Ascending aorta (tissue), 2 donors: ENCODE measurements around the gene PNMA6F. TPM values are rescaled to one million over a fixed set of nuclear protein-coding genes. Genes with fewer than 3 reads are reported as not detected.
"Not testable (repeated sequence)": the region's sequence is repeated elsewhere in the genome, so short reads cannot be mapped to it uniquely, and the experiment has no call there.

ENCODE experiments used
- DNase-seq, 2 donors: peaks; one replicate each; pipeline ENCODE4 v3.0.0-alpha.2; 2019; ENCODE audit warnings: low spot score in 2 of 2
- H3K27ac ChIP-seq, 2 donors: fragments of 200-600 bp; sonication (generic); one replicate each; pipeline ENCODE4 v1.5.1; 2016 to 2017; ENCODE audit warnings: mild to moderate bottlenecking in 1 of 2
- H3K27me3 ChIP-seq: fragments of 200-600 bp; sonication (generic); one replicate; pipeline ENCODE4 v1.5.1; 2017
- H3K36me3 ChIP-seq, 2 donors: fragments of 200-600 bp; sonication (generic); one replicate each; pipeline ENCODE4 v1.5.1; 2016
- H3K4me1 ChIP-seq, 2 donors: fragments of 200-600 bp; sonication (generic); one replicate each; pipeline ENCODE4 v1.5.1; 2016 to 2017; ENCODE audit warnings: mild to moderate bottlenecking in 1 of 2
- H3K4me3 ChIP-seq, 2 donors: fragments of 200-600 bp; sonication (generic); one replicate each; pipeline ENCODE4 v1.5.1; 2016 to 2017; ENCODE audit warnings: mild to moderate bottlenecking in 1 of 2
- H3K9me3 ChIP-seq, 2 donors: fragments of 200-600 bp; sonication (generic); one replicate each; pipeline ENCODE4 v1.5.1; 2016
- intact Hi-C: fragments of 100-400 bp; cut with DNase I; formaldehyde crosslinking; loops from one replicate; pipeline ENCODE4 v1.15.1; 2023
- total RNA-seq: library from RNA; depleted of rRNA; stranded (reverse); fragments of >200 nt; gene quantifications from one replicate; pipeline ENCODE4 v1.1.0, GENCODE V29; 2016
- TF ChIP-seq, protein P1 (sequence below), 3 experiments: fragments of 200-600 bp in 2 of 3; fragments of 450-650 bp in 1 of 3; sonication (generic) in 2 of 3; IDR thresholded peaks; one replicate each; pipeline ENCODE4 v1.5.1; 2016 to 2019; ENCODE audit warnings: antibody characterized with exemption in 3 of 3, mild to moderate bottlenecking in 1 of 3, moderate library complexity in 1 of 3

Gene PNMA6F
- total RNA-seq, 1 donor from 2014 or later: not detected

GRCh38 chrX:153334654-153335295 is 13.2 kb upstream of the PNMA6F start:
- TF ChIP-seq, protein P1, sequence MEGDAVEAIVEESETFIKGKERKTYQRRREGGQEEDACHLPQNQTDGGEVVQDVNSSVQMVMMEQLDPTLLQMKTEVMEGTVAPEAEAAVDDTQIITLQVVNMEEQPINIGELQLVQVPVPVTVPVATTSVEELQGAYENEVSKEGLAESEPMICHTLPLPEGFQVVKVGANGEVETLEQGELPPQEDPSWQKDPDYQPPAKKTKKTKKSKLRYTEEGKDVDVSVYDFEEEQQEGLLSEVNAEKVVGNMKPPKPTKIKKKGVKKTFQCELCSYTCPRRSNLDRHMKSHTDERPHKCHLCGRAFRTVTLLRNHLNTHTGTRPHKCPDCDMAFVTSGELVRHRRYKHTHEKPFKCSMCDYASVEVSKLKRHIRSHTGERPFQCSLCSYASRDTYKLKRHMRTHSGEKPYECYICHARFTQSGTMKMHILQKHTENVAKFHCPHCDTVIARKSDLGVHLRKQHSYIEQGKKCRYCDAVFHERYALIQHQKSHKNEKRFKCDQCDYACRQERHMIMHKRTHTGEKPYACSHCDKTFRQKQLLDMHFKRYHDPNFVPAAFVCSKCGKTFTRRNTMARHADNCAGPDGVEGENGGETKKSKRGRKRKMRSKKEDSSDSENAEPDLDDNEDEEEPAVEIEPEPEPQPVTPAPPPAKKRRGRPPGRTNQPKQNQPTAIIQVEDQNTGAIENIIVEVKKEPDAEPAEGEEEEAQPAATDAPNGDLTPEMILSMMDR (IDR thresholded peaks at IDR 0.05): no peak
- Histone ChIP-seq H3K9me3 (no peaks in the 10 kb centered on the region), H3K4me1 (peaks cover 0 to 5% of the 10 kb centered on the region in 2 donors), H3K4me3 (peak overlapping the region; percentile 70), H3K27ac (peak overlapping the region in 1 of 2 donors; percentile 37), H3K27me3 (no peaks in the 10 kb centered on the region), H3K36me3 (peaks cover 0 to 3% of the 10 kb centered on the region in 2 donors)
- DNase-seq: no peak
- intact Hi-C loops: loop anchor here (5.0 to 10.0 kb wide), 3 partner anchors 130 to 1937 kb away; partner anchors contain the start of genes ATP2B3 and VMA21

DNA sequence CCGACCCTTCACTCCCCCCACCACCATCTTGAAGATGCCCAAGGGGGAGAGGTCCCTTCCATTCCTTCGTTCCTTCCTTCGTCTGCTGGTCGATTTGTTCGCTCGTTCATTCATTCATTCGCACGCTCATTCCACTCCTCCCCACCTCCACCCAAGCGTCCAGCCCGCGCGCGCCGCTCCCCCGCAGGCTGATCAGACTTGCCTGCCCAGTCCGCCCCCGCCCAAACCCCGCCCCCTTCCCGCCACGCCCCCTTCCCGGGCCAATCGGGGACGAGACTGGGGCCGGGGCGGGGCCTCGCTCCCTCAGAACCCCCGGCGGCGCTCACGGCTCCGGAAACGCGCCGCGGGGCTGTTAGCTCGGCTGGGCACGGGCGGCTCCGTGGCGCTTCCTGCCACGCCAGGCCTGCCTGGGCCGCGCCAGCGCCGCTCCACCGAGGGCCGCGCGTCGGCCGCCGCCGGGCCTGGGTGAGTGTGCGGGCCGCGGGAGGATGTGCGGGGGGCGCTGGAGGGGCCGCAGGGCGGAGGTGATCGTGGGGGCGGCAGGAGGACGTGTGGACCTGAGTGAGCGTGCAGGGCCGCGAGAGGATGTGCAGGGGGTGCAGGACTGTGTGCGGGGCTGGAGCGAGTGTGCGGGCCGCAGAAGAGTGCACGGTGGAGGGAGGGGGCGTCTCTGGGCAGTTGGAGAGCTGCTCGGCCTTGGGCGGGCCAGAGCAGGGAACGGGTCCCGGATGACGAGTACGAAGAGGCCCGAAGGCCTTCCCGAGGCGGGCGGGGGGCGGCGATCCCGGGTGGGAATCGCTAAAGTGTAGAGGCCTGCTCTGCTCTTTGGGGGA is 12.5 kb upstream of the PNMA6F start, which contains the start of gene ZNF275:
Gene ZNF275, plus strand, starts transcription at position 333 of the 833 bp plus-strand sequence. CDS start 2,527 bp downstream, outside the sequence.
- DNase-seq: peak in 1 of 2 donors; percentile 88
- TF ChIP-seq, protein P1 (IDR thresholded peaks at IDR 0.05): no peak
- H3K36me3 ChIP-seq: no peaks in the 10 kb centered on the region
- peaks cover 0 to 5% of the 10 kb centered on the region in 2 donors for H3K4me1 ChIP-seq
- H3K27me3 ChIP-seq: no peaks in the 10 kb centered on the region
- H3K9me3 ChIP-seq: no peaks in the 10 kb centered on the region
- peak within 1 kb of the TSS; percentile 70 for H3K4me3 ChIP-seq
- H3K27ac ChIP-seq: peak within 1 kb of the TSS in 1 of 2 donors; percentile 37
- intact Hi-C loops: loop anchor here (5.0 to 10.0 kb wide), 2 partner anchors 131 to 1937 kb away; partner anchors contain the start of gene VMA21

- Histone ChIP-seq H3K9me3 (no peaks in the 10 kb centered on the region), H3K4me3 (peak overlapping the region in 1 of 2 donors; percentile 40), H3K27me3 (no peaks in the 10 kb centered on the region), H3K36me3 (no peaks in the 10 kb centered on the region), H3K27ac (no peak overlapping the region), H3K4me1 (peaks cover 0 to 5% of the 10 kb centered on the region in 2 donors)
- no peak for DNase-seq
- TF ChIP-seq, protein P1 (IDR thresholded peaks at IDR 0.05): no peak
- intact Hi-C loops: loop anchor here (5.0 to 10.0 kb wide), 2 partner anchors 132 to 1936 kb away; partner anchors contain the start of gene VMA21
Observed at GRCh38 chrX:153333266-153333665, 11.7 kb upstream of the PNMA6F start.

DNA sequence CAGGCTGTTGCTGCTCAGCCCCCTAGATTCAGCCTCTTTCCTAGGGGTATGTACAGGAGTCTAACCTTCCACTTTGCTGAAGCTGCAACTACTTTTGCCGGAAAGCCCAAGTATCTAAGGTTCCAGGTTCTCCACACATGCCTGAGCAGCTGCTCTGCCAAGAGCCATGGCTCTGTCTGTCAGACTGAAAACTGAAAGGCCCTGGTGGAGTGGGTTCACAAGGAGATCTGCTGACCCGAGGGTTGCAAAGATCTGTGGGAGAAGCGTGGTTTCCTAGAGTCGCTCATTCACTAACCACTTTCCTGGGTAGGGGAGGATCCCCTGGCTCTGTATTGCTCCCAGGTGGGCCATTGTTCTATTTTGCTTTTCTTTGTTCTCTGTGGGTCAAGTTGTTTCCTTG is 6.0 kb upstream of the PNMA6F start:
- Histone ChIP-seq H3K4me3 (no peak overlapping the region), H3K27ac (no peak overlapping the region), H3K9me3 (peaks cover 0 to 4% of the 10 kb centered on the region in 2 donors), H3K4me1 (no peaks in the 10 kb centered on the region), H3K36me3 (no peaks in the 10 kb centered on the region), H3K27me3 (no peaks in the 10 kb centered on the region)
- TF ChIP-seq, protein P1 (IDR thresholded peaks at IDR 0.05): no peak
- DNase-seq: no peak
- intact Hi-C loops: no loop called here

DNA sequence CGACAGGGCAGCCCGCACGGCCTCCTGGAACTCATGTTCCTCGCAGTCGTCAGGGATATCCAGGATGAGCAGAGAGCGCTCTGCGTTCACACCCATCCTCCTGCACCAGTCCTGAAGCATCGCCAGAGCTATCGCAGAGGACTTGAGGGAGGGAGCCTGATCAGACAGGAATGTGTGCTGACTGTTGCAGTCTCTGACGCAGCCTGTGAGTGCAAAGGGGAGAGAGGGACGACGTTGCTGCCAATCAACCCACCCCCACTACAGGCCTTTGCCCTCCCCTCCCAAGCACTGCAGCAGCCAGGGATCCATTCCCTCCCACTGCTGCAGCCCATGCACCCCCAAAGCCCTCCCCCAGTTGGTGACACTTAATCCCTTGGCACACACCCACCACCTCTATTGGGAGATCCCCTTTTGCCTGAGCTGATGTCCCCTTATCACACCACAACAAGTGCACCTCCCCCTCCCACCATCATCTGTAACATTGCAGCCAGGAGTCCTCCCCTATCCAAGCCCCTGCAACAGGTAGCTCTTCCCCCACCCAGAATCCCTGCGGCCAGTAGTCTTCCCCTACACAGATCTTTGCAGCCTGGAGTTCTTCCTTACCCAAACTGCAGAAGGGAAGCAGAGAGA is 897 bp downstream of the PNMA6F start:
- no peak for DNase-seq
- H3K27ac ChIP-seq: no peak overlapping the region
- H3K27me3 ChIP-seq: no peaks in the 10 kb centered on the region
- H3K36me3 ChIP-seq: no peaks in the 10 kb centered on the region
- intact Hi-C loops: no loop called here
- H3K4me1 ChIP-seq: no peaks in the 10 kb centered on the region
- no peak overlapping the region for H3K4me3 ChIP-seq
- TF ChIP-seq, protein P1 (IDR thresholded peaks at IDR 0.05): no peak
- peaks cover 0 to 4% of the 10 kb centered on the region in 2 donors for H3K9me3 ChIP-seq

- H3K4me3 ChIP-seq, intact Hi-C loops, H3K27ac ChIP-seq, H3K27me3 ChIP-seq, H3K9me3 ChIP-seq, H3K4me1 ChIP-seq, DNase-seq, H3K36me3 ChIP-seq: not testable (repeated sequence)
Observed at GRCh38 chrX:153320047-153320443, 1.5 kb downstream of the PNMA6F start.
